Epithelial cell of proximal tubule (primary cell): ENCODE results near the gene NAV2. TPM values are rescaled to one million over a fixed set of nuclear protein-coding genes. Genes with fewer than 3 reads are reported as not detected.

ENCODE experiments used
- DNase-seq: peaks from one replicate; pipeline ENCODE4 v3.0.0-alpha.2; 2011; ENCODE audit warnings: low read depth
- H3K4me3 ChIP-seq: 2 replicates; pipeline ENCODE4 v1.5.1; 2011; ENCODE audit warnings: low read depth, mild to moderate bottlenecking, low read length
- CTCF ChIP-seq: conservative IDR thresholded peaks from 2 replicates; pipeline ENCODE4 v1.5.1; 2012; ENCODE audit warnings: low read depth, mild to moderate bottlenecking, low read length
- total RNA-seq: library from RNA; depleted of rRNA; stranded (reverse); fragments of >200 nt; gene quantifications from 2 replicates; pipeline ENCODE4 v1.2.3, GENCODE V29; 2015

Gene NAV2
- total RNA-seq, 1 donor from 2014 or later, result 19.0 TPM

DNA sequence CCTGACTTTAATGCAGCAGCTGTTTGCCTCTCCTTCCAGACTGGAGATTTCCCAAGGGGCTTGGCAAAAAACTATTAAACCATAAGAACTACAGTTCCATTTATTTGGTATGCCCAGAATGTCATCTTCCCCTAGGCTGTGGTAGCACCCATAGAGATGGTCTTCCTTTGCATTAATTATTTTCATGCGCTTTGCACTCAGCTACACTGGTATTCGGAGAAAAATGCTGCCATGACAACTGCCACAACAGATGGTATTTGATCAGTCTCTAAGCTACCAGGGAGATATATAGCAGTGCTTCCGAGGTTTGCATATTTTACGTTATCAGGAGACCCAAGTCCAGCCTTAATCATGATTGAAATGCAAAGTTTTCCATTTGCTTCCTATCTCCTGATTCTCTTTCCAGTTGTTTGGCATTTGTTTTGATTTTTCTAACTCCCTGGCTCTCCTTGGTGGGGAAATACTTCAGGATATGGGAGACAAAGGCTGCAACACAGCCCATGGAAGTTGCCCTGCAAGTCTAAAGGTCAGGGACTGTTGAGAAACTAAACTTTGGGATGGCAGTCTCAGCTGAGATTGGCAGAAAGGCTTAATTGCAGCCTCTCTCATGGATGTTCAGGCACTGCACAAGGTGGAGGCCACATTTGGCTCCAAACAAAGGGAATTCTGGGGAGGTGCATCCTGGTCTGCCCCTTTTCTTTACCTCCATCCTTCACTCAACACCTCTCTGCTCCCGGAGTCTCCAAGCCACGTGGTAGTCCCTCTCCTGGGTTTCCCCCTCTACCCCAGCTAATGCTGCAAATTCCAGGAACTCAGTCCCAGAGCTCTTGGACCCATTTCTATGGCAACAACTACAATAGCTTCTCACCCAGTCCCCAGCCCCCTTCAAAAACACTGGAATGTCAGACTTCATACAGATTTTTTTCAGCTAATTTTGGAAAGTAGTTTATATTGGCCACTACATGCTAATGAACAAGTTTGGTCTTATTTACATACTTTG is 151.8 kb downstream of the NAV2 start:
- H3K4me3 ChIP-seq, result no peak overlapping the region
- DNase-seq, result no peak
- no peak for TF ChIP-seq CTCF

- no peak overlapping the region for H3K4me3 ChIP-seq
- TF ChIP-seq CTCF, result no peak
- no peak for DNase-seq
Measured at GRCh38 chr11:19866037-19866436, 153.4 kb downstream of the NAV2 start.

DNA sequence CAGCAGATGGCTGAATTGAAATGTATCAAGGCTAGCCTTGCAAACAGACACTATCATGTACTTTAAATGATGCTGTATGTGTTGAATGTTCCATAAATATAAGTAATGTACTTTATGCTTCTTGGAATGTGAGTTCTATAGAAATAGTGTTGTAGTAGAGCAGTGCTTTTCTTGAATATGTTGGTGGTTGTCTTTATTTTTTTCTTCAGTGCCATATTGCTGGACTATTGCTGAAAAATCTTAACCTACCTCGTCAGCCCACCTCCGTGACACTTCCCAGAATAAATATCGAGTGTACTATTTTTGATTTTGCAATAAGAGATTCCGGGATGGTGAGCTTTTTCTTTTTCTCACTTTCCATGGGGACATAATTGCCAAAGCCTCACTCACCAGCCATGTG is 153.9 kb downstream of the NAV2 start:
- TF ChIP-seq CTCF, result no peak
- DNase-seq, result no peak
- no peak overlapping the region for H3K4me3 ChIP-seq

DNA sequence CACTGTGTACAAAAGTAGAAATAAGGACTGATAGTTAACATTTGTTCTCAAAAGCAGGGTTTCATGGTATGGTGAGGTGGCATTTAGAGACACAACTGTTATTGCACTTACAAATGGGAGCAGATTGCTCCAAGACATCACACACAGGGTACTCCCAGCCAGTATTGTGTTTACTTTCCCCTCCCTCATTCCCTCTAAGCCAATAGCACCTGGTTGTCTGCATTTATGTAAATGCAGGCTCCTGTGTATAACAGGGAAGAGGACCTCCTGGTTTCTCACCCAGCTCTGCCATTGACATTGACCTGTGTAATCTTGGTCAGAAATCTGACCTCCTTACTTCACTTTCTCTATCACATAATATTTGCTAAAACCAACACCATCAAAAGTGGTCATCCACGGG is 154.4 kb downstream of the NAV2 start:
- DNase-seq, result no peak
- no peak overlapping the region for H3K4me3 ChIP-seq
- no peak for TF ChIP-seq CTCF

DNA sequence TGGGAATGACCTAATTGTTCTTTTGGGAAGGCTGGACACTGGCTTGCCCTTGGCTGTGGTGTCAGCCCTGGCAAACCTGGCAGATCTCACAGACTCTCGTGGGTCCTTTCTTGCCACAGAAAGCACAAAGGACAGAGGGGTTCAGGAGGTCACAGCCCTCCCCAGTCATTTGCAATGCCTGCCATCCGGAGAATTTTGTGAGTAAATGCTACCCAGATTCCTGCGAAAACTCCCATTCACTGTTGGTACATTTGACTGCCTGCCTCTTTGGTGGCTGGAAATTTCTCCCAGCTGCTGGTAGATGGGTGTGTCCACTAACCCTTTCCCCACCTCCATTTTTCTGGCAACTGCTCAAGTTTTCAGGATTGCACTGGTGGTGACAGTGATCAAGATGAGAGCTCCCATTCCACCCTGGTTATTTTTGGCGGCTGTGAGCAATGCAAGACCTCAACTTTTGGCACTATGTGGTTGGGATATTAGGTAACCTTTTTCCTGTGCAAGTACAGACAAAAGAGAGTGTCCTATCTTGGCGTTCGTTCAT is 155.7 kb downstream of the NAV2 start:
- DNase-seq, result no peak
- no peak for TF ChIP-seq CTCF
- no peak overlapping the region for H3K4me3 ChIP-seq

DNA sequence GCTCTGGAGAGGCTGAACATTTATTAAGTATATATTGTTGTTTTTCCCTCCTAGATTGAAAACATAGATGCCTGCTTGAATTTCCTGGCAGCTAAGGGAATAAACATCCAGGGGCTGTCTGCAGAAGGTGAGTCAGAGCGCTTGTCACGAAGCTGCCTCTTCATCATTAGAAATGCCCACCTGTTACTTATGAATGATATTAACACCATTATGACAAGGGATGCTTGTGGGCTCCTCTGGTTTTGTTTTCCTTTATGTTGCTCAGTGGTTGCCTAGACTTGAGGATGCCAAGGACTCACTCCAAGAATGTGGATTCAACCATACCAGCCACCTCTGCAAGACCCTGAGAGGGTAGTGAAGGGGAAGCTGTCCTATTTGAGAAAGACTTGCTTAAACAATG is 156.2 kb downstream of the NAV2 start:
- TF ChIP-seq CTCF, result no peak
- no peak for DNase-seq
- H3K4me3 ChIP-seq, result no peak overlapping the region
